NCI-H2171 (cell line): ENCODE measurements around the gene TIMELESS.
"Not testable (repeated sequence)": the region's sequence is repeated elsewhere in the genome, so short reads cannot be mapped to it uniquely, and the experiment has no call there.

Experiments used
- DNase-seq: peaks from one replicate; lab custom pipeline; 2025; lab: John Stamatoyannopoulos, UW

Gene TIMELESS, protein sequence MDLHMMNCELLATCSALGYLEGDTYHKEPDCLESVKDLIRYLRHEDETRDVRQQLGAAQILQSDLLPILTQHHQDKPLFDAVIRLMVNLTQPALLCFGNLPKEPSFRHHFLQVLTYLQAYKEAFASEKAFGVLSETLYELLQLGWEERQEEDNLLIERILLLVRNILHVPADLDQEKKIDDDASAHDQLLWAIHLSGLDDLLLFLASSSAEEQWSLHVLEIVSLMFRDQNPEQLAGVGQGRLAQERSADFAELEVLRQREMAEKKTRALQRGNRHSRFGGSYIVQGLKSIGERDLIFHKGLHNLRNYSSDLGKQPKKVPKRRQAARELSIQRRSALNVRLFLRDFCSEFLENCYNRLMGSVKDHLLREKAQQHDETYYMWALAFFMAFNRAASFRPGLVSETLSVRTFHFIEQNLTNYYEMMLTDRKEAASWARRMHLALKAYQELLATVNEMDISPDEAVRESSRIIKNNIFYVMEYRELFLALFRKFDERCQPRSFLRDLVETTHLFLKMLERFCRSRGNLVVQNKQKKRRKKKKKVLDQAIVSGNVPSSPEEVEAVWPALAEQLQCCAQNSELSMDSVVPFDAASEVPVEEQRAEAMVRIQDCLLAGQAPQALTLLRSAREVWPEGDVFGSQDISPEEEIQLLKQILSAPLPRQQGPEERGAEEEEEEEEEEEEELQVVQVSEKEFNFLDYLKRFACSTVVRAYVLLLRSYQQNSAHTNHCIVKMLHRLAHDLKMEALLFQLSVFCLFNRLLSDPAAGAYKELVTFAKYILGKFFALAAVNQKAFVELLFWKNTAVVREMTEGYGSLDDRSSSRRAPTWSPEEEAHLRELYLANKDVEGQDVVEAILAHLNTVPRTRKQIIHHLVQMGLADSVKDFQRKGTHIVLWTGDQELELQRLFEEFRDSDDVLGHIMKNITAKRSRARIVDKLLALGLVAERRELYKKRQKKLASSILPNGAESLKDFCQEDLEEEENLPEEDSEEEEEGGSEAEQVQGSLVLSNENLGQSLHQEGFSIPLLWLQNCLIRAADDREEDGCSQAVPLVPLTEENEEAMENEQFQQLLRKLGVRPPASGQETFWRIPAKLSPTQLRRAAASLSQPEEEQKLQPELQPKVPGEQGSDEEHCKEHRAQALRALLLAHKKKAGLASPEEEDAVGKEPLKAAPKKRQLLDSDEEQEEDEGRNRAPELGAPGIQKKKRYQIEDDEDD

DNA sequence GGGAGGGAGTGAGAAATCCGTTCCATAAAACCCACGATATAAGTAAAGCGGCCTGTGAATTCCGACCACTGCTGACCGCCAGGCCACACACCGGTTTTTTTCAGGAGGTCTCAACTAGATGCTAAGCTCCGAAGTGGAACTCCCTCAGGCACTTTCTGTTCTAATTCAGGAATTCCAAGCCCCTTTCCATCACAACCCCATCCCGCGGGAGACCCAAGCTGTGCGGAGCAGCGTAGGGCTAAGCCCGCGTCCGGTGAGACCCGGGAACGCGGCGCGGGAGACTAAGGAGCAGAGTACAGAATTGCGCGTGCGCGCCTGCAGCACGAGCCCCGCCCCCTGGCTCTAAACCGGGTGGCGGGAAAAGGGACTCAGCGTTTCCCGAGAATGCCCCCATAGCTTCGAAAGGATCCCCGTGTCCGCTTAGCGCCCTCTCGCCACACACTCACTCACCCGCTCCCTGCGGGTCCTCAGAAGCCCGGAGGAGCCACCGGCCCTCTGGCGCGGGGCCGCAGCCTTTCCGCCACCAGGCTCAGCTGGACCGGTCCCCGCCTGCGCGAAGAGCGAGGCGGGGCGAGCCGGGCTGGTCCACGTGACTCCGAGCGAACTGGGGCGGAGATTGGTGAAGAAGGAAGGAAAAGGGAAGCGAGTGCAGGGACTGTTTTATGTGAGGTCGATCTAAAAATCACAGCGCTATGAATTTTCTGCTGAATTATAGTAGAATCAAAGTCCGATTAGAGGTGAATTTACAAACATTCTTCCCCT lies at the start of gene TIMELESS:
Gene TIMELESS, minus strand, starts transcription at position 567 of the 762 bp plus-strand sequence. CDS start 15,256 bp downstream, outside the sequence.
- DNase-seq, result peak; percentile 90

DNA sequence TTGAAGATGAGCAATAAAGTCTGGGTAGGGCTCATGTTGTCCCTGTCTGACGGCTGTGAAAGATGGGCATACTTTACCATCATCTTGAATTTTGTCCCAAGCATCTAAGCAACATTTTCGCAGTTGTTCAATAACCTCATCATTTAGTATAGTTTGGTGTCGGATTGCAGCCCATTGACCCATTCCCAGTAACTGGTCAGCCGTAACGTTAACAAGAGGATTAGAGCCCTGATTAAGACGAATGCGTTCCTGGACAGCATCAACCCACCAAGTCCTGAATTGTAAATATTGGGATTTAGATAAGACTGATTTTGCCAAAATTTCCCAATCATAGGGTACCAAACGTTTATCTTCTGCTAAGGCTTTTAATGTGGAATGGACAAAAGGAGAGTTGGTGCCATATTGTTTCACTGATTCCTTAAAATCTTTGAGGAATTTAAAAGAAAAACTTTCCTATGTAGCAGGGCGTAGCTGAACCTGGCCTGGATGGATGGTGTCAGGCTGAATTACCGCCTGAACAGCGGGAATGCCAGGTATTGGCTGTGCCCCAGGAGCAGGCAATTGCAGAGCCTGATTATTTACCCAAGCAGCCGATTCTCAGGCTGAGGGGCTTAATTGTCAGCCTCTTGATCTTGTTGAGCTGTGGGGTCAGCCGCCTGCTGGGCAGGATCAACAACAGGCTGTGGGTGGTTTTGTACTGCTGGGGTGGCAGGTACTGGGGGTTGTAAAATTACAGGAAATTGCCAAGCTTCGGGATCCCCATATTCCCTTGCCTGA lies 49.1 kb upstream of the TIMELESS start:
- not testable (repeated sequence) for DNase-seq

DNA sequence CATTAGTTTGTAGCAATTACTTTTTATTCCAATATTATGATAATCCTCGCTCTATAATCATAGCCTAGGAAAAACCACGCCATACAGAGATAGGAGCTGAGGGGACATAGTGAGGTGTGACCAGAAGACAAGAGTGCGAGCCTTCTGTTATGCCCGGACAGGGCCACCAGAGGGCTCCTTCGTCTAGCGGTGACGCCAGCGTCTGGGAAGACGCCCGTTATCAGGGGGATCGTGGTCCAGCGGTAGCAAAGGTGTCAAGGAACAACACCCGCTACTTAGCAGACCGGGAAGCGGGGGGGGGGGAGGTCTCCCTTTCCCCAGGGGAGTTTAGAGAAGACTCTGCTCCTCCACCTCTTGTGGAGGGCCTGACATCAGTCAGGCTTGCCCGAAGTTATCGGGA lies 47.5 kb upstream of the TIMELESS start:
- DNase-seq, result not testable (repeated sequence)

DNA sequence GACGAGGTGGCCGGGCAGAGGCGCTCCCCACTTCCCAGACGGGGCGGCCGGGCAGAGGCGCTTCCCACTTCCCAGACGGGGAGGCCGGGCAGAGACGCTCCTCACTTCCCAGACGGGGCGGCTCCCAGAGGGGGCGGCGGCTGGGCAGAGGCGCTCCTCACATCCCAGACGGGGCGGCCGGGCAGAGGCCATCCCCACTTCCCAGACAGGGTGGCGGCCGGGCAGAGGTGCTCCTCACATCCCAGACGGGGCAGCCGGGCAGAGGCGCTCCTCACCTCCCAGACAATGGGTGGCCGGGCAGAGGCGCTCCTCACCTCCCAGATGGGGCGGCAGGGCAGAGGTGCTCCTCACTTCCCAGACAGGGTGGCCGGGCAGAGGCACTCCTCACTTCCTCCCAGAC lies 45.3 kb upstream of the TIMELESS start:
- not testable (repeated sequence) for DNase-seq

DNA sequence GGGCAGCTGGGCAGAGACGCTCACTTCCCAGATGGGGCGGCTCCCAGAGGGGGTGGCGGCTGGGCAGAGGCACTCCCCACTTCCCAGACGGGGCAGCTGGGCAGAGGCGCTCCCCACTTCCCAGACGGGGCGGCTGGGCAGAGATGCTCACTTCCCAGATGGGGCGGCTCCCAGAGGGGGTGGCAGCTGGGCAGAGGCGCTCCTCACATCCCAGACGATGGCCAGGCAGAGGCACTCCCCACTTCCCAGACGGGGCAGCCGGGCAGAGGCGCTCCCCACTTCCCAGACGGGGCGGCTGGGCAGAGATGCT lies 44.8 kb upstream of the TIMELESS start:
- DNase-seq, result not testable (repeated sequence)

DNA sequence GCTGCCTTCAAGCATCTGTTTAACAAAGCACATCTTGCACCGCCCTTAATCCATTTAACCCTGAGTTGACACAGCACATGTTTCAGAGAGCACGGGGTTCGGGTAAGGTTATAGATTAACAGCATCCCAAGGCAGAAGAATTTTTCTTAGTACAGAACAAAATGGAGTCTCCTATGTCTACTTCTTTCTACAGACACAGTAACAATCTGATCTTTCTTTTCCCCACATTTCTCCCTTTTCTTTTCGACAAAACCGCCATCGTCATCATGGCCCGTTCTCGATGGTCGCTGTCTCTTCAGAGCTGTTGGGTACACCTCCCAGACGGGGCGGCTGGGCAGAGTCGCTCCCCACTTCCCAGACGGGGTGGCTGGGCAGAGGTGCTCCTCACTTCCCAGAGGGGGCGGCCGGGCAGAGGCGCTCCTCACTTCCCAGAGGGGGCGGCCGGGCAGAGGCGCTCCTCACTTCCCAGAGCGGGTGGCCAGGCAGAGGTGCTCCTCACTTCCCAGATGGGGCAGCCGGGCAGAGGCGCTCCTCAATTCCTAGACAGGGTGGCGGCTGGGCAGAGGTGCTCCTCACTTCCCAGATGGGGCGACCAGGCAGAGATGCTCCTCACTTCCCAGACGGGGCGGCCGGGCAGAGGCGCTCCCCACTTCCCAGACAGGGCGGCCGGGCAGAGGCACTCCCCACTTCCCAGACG lies 44.3 kb upstream of the TIMELESS start:
- not testable (repeated sequence) for DNase-seq

DNA sequence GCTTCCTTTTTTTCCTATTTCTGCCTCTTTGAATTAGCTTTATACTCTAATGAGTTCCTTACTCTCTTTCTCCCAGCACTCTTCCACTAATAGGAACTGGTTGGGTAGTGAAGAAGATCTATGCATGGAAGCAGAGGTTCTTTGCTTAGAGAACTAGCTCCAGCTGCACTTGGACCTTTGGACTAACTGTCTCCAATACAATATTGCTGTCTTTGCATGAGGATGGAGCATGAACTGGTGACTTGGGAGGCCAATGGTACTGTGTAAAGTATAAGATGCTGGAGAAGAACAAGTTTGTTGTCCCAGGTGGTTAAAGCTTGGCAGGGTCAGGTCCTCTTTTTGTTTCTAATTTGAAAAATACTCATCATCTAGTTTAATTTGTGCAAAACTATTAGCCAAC lies 41.1 kb upstream of the TIMELESS start:
- DNase-seq, result no peak

DNA sequence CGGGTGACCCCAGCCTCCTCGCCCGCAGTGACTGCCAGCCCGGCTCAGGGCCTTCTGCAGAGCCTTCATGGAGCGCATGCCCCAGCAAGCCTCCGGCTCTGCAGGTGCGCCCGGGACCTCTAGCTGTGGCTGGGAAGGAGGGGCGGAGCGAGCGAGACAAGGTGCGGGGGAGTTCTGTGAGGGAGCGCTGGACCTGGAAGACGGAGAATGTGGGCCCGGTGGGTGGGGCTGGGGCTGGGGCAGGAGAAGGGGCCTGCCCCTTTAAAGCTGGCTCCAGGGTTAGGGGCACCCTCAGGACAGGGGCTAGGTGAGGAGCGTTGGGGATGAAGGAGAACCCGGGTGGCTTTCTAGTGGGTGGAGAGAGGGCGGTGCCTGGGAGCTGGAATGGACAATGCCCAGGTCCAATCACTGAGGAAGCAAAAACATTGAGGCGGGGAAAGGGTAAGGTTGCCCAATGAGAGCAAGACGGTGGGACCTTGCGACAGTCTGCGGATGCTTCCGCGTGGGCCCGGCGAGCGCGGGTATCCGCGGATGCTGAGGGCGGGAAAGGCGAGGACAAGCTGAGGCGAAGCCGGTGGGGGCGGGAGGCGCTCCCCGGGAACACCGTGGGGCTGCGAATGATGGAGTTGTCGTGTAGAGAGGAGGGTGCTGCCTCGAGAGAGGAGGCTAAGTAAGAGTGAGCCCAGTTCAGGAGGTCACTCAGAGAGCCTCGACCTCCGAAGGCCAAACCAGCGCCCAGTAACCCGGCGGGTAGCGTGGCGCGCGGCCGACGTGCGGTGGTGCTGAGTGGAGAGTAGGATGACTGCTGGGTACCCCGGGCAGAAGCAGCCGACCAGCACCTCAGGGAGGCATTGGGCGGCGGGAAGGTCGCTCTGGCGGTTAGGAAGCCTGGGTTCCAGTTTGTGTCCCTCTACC lies 39.1 kb upstream of the TIMELESS start, which contains the start of gene GLS2:
Gene GLS2, minus strand, starts transcription at position 121 of the 915 bp plus-strand sequence. Its CDS starts 43 bp downstream, at position 78.
- DNase-seq, result peak; percentile 83

DNA sequence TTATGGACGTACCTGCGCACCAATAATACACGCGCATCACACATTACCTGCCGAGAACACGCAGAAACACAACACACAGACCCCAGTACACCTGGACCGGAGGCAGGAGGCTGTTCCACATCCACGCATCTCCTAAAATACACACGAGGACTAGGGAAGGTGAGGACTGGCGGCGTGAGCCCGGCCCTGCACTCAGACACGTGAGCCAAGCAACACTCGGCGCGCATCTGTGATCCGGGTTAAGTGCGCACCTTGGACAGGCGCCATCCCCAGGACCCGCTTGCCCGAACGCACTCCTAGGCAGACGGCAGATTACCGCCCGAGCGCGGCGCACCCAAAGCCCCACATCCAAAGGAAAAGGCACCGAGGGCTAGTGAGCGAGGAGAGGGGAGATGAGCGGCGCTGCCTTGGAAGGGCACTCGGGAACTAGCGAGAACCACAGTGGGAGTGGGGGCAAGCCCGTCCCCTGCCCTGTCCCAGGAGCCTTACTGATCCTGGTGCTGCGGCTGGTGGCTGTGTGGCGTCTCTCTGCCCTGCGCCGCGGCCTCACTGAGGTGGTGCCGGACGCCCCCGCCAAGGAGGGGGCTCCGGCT lies 38.3 kb upstream of the TIMELESS start:
- peak; percentile 64 for DNase-seq

DNA sequence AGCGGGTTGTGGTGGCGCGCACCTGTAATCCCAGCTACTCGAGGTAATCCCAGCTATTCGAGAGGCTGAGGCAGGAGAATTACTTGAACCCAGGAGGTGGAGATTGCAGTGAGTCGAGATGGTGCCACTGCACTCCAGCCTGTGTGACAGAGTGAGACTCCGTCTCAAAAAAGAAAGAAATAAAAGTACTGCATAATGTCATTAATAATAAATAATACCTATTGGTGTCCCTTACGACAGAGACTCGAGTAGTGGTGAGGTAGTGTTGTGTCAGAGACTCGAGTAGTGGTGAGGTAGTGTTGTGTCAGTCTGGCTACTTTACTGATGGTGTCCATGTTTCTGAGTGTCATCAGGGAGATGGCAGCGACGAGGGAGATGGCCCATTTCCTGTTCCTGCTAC lies 37.5 kb upstream of the TIMELESS start:
- no peak for DNase-seq

DNA sequence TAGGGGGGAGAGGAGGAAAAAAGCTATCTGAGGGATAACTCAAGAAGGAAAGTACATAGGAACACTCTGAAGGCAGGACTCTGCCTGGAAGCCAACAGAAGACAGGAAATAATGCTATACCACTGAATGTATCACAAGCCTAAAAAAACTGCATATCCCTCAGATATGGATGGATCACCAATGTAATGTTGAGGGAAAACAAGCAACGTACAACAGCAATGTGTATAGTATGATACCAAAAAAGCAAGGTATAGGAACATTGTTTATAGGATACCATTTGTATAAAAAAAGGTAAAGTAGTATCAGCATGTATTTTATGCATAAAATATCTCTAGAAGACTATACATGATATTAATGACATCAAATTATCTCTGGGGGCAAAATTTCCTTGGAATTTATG lies 35.3 kb upstream of the TIMELESS start:
- DNase-seq, result no peak

DNA sequence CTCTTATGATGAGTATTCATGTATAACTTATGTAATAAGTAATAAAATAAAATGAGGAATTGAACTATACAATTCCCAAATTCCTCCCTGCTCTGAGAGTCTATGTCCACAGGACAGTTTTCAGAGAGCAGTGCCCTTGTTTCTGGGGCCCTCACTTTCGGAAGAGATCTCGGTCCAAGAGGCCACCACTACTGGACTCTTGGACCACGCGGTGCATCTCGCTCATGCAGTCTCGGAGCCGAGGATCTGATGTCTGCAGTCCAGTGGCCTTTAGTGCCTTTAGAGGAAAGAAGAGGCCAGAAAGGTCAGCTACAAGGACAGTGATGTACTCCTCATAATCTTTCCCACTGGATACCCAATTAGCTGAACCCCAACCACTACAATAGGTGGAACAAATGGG lies 30.4 kb upstream of the TIMELESS start:
- DNase-seq, result no peak

DNA sequence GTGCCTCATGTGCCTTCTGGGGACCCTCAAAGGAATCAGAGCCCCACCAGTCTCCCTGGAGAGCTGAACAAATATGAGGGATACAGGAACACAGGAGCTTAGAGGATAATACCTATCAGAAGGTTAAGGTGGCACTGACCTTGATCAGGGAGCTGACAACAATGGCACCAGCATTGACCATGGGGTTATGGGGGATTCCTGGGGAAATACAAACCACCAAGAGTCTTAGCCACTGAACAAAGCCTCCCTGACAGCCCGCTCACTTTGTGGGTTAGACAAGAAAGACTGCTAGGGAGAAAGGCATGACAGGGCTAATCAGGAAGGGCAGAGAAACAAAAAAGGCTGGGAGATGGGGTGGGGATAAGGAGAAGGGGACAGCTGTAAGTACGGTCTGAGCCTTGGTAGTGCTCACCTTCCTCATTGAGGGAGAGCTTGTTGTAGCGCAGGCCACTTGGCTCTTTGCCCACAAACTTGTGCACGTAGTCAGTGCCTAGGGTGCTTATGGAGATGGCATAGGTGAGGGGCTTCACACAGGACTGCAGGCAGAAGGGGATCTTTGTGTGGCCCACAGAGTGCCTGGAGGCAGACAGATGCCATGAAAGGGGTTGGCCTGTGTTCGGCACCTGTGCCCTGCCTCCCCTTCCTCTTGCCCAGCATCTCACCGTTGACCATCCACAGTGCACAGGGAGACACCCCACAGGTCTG lies 28.4 kb upstream of the TIMELESS start:
- DNase-seq, result no peak

DNA sequence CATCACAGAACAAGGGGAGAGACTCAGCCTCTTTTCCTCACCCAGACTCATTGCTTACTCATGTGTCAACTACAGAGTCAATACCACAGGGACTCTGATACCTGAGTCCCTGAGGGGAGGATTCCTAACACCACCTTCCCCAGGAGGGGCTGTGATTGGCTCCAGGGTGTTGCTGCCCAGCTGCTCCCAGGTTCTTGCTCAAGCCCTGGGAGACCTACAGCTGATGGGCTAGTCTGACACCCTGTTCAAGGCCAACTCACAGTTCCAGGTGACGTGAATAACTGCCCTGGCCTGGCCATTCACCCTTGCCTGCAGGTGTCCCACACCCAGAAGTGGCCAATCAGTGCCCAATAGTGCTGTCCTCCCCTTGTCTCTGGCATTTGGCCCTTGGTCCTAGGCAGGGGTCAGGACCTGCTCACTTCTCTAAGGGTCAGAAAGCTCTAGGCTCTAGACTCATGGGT lies 27.8 kb upstream of the TIMELESS start:
- no peak for DNase-seq

DNA sequence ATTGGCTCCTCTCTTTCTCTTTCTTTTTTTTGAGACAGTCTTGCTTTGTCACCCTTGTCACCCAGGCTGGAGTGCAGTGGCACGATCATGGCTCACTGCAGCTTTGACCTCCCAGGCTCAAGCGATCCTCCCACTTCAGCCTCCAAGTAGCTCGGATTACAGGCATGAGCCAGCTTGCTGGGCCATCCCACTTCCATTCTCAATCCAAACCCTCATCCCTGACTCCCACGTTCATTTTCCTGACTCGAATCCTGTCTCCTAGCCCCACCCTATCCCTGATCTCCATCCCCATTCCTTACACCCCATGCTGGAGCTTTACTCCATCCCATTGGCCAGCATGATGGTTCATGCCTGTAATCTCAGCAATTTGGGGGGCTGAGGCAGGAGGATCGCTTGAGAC lies 26.9 kb upstream of the TIMELESS start:
- DNase-seq, result no peak

DNA sequence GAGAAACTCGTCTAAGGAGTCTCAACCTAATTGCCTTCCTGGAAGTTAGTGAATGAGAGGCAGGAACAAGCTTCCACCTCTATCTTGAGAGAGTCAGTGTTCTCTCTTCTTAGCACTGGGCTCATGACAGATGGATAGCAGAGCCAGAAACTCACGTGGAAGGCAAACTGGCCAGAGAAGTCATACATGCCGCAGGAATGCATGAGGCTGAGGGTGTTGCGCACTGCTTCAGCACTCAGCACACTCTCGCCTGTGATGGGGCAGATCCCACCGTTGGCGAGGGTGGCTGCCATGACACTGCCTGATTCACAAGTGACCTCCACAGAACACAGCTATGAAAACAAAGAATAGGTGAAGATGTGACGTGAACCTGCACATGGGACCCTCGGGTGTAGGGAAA lies 25.2 kb upstream of the TIMELESS start:
- no peak for DNase-seq

DNA sequence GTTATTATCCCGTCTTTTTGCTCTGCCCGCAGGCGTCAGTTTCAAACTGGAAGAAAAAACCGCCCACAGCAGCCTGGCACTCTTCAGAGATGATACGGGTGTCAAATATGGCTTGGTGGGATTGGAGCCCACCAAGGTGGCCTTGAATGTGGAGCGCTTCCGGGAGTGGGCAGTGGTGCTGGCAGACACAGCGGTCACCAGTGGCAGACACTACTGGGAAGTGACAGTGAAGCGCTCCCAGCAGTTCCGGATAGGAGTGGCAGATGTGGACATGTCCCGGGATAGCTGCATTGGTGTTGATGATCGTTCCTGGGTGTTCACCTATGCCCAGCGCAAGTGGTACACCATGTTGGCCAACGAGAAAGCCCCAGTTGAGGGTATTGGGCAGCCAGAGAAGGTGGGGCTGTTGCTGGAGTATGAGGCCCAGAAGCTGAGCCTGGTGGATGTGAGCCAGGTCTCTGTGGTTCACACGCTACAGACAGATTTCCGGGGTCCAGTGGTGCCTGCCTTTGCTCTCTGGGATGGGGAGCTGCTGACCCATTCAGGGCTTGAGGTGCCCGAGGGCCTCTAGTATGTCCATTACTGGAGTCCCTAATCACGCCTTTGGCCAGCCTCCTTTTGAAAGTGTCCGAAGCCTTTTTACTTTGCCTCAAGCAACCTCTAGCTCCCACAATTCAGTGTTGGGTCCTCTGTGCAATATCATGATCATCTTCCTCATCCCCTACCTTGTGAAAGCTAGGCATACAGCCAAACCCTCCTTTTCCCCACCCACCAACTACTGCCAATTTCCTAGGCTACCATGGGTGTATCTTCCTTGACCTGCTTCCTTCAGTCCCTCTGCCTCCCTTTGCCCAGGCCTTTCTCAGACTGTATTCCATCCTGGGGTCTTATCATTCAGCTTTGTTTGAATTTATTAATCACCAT lies 20.0 kb upstream of the TIMELESS start:
- DNase-seq, result no peak
